GM20000 (cell line): ENCODE data around the gene APOM.

Experiments used
- DNase-seq: peaks from one replicate; pipeline ENCODE4 v3.0.0; 2012; ENCODE audit warnings: low spot score
- TF ChIP-seq, protein P1 (sequence below): IDR thresholded peaks from 2 replicates; pipeline ENCODE4 v1.5.1; 2012; ENCODE audit warnings: mild to moderate bottlenecking, control low read depth; ENCODE audit errors: extremely low read depth, missing control alignments

Gene APOM

DNA sequence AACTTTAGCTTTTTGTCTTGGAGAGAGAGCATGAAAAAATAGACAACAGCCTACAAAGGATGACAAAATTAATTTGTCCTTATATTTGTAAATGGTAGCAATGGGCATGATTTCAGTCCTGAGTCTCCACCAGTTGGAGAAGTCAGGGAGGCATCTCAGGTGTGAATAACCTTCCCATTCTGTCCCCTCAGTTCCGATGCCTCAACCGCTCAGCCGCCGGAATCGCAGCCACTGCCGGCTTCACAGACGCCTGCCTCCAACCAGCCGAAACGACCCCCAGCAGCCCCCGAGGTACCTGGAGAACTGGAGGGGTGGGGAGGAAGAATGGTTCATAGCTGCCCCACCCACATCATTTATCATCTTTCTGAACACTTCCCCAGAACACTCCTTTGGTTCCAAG, 31.6 kb upstream of the APOM start:
- no peak for DNase-seq

GRCh38 chr6:31626952-31627351, 28.7 kb upstream of the APOM start:
- no peak for DNase-seq
- TF ChIP-seq, protein P1, sequence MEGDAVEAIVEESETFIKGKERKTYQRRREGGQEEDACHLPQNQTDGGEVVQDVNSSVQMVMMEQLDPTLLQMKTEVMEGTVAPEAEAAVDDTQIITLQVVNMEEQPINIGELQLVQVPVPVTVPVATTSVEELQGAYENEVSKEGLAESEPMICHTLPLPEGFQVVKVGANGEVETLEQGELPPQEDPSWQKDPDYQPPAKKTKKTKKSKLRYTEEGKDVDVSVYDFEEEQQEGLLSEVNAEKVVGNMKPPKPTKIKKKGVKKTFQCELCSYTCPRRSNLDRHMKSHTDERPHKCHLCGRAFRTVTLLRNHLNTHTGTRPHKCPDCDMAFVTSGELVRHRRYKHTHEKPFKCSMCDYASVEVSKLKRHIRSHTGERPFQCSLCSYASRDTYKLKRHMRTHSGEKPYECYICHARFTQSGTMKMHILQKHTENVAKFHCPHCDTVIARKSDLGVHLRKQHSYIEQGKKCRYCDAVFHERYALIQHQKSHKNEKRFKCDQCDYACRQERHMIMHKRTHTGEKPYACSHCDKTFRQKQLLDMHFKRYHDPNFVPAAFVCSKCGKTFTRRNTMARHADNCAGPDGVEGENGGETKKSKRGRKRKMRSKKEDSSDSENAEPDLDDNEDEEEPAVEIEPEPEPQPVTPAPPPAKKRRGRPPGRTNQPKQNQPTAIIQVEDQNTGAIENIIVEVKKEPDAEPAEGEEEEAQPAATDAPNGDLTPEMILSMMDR: no peak

More for the DNA sequence above, 31.6 kb upstream of the APOM start:
- TF ChIP-seq, protein P1: no peak

GRCh38 chr6:31627690-31628287, 27.9 kb upstream of the APOM start:
- TF ChIP-seq, protein P1: no peak
- DNase-seq: no peak

GRCh38 chr6:31629014-31629413, 26.7 kb upstream of the APOM start:
- TF ChIP-seq, protein P1: no peak
- no peak for DNase-seq

DNA sequence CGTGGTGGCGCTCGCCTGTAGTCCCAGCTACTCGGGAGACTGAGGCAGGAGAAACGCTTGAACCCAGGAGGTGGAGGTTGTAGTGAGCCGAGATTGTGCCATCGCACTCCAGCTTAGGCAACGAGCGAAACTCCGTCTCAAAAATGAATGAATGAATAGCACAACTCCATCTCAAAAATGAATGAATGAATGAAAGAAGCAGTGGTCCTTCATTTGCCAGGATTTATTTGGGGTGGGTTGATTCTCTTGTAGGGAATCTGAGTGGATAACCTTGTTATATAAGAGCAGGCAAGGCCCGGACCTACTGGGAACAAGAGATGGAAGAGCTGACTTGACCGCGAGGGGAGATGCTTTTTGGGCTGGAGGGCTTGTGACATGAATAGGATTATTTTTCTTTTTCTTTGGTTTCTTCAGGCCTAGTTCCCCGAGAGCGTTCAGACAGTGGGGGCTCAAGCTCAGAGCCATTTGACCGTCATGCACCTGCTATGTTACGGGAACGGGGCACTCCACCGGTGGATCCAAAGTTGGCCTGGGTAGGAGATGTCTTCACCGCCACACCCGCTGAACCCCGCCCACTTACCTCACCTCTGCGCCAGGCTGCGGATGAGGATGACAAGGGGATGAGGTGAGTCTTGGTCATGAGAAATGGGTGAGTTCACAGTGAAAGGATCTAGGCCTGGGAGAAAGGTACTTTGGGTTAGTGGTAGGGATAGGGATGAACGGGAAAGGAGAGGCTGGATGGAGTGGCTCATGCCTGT, 25.3 kb upstream of the APOM start:
- no peak for DNase-seq
- TF ChIP-seq, protein P1: no peak

DNA sequence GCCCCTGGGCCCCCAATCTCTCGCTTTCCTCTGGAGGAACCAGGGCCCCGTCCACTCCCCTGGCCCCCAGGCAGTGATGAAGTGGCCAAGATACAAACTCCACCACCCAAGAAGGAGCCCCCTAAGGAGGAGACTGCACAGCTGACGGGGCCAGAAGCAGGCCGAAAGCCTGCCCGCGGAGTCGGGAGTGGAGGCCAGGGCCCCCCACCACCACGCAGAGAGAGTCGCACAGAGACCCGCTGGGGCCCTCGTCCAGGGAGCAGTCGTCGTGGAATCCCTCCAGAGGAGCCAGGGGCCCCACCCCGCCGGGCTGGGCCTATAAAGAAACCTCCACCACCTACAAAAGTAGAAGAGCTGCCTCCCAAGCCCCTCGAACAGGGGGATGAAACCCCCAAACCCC, 24.5 kb upstream of the APOM start:
- TF ChIP-seq, protein P1: no peak
- DNase-seq: no peak

DNA sequence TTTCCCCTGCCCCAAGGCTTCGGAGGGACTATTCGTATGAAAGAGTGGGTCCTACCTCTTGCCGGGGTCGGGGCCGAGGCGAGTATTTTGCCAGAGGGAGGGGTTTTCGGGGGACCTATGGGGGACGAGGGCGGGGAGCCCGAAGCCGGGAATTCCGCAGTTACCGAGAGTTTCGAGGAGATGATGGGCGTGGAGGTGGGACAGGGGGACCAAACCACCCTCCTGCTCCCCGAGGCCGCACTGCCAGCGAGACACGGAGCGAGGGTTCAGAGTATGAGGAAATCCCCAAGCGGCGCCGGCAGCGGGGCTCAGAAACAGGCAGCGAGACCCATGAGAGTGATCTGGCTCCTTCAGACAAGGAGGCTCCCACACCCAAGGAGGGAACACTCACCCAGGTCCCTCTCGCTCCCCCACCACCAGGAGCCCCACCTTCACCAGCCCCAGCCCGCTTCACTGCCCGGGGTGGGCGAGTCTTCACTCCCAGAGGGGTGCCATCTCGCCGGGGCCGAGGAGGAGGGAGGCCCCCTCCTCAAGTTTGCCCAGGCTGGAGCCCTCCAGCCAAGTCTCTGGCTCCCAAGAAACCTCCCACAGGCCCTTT, 23.9 kb upstream of the APOM start:
- TF ChIP-seq, protein P1: no peak

More for the DNA sequence above, 23.9 kb upstream of the APOM start:
- DNase-seq: no peak
